ENCODE measurements around the gene GOLGA5. TPM values are rescaled to one million over a fixed set of nuclear protein-coding genes. Genes with fewer than 3 reads are reported as not detected.

Gene GOLGA5, protein sequence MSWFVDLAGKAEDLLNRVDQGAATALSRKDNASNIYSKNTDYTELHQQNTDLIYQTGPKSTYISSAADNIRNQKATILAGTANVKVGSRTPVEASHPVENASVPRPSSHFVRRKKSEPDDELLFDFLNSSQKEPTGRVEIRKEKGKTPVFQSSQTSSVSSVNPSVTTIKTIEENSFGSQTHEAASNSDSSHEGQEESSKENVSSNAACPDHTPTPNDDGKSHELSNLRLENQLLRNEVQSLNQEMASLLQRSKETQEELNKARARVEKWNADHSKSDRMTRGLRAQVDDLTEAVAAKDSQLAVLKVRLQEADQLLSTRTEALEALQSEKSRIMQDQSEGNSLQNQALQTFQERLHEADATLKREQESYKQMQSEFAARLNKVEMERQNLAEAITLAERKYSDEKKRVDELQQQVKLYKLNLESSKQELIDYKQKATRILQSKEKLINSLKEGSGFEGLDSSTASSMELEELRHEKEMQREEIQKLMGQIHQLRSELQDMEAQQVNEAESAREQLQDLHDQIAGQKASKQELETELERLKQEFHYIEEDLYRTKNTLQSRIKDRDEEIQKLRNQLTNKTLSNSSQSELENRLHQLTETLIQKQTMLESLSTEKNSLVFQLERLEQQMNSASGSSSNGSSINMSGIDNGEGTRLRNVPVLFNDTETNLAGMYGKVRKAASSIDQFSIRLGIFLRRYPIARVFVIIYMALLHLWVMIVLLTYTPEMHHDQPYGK
- total RNA-seq (2014; rRNA removed; shearing (Covaris generic)): 16.0 and 19.7 TPM in 2 replicates

DNA sequence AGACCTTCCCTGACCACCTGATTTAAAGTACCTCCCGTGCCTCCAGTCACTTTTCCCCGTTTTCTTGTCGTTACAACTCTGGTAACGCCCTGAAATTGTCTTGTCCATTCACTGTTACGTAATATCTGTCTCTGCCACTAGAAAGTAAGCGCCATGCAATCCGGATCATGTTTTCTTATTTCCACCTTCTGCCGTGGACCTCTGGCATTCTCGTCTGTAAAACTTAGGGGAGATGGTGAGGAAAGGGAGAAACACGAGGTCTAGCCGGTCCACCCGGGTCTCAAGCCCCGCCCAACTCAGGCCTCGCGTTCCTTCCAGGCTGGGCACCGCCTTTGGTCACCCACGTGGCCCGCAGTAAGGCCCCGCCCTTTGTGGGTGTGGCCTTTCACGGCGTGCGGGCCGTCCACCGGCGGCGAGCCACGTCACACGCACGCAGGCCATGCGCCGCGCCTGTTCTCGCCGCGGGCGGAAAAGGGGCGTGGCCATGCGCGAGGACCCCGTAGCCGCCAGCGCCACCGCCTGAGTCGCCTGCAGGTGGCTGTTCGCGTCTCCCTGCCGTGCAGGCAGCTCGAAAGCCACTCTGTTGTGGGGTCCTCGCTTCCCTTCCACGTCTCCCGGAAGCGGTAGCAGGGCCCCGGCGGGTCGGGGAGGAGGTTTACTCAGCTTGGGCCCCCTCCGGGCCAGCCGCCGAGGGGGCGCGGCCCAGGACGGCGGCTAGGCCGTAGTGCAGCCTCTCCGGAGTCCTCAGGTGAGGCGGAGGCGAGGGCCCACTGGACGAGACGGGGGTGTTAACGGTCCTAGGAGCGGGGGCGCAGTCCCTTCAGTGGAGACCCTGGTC is at the start of gene GOLGA5:
GOLGA5 (plus strand) TSS at position 597 of the 838 bp plus-strand sequence. CDS start 3,133 bp downstream, outside the sequence.

DNA sequence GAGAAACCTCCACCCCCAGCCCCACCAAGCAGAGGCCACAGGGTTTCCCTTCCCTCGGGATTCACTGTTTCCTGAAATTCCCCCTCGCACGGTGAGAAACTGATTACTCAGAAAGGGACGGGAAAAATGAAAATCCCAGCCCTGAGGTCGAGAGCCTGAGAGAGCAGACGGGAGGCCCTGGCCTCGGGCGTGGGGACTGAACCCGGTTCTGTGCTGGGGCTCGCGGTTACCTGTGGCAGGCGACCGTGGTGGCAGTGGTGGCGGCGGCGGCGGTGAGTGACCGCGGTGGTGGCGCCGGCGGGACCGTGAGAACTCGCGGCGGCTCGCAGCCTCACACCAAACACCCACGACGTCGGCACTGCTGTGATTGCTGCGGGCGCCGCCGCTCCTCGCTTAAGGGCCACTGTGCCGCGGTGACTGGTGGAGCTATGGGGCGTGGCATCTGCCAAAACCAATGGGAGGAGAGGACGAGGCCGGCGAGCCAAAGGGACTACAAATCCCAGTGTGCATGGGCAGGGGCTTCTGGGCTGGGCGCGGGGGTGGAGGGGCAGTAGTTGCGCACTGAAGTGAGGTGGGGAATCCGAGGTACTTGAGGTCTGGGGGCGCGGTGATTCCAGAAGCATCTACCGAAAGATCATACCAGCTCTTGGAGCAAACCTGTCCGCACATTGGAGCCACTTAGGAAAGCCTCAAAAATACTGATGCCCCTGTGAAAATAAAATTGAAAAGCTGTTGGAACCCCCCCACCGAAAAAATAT is 45.7 kb upstream of the GOLGA5 start, which contains the start of gene LGMN:
LGMN (minus strand) TSS at position 369 of the 758 bp plus-strand sequence. CDS start 15,841 bp downstream, outside the sequence.

Other genes starting within 250 kb of the GOLGA5 start
- gene LGMN, start 45.7 kb upstream of the GOLGA5 start, total RNA-seq (2014; rRNA removed; shearing (Covaris generic)): 14.0 and 14.6 TPM in 2 replicates
- not detected in 2 replicates for gene CHGA, start 128.8 kb downstream of the GOLGA5 start, total RNA-seq (2014; rRNA removed; shearing (Covaris generic))